Panc1 (cell line): Measurements from ENCODE around the gene ARSG. TPM values are rescaled to one million over a fixed set of nuclear protein-coding genes. Genes with fewer than 3 reads are reported as not detected.

ENCODE experiments used
- ATAC-seq: fragments of 200-7000 bp; cut with Tn5 transposase; 2 replicates; pipeline ENCODE4 v1.9.1; 2020; ENCODE audit warnings: mild to moderate bottlenecking, moderate library complexity
- BruUV-seq: library from RNA; stranded (reverse); fragments of 400-500 nt; replicated peaks from 2 replicates; lab custom pipeline; 2021; lab: Mats Ljungman, UMichigan
- CTCF ChIA-PET: fragments of 300-600 bp; sonication (Branson Sonifier 250); formaldehyde crosslinking; loops from one replicate; lab custom pipeline; 2022; ENCODE audit warnings: antibody characterized with exemption; lab: Charles Lee
- POLR2A ChIA-PET: fragments of 300-600 bp; sonication (Branson Sonifier 250); formaldehyde crosslinking; loops from one replicate; lab custom pipeline; 2022; ENCODE audit warnings: antibody characterized with exemption; lab: Charles Lee
- DNase-seq: peaks from one replicate; pipeline ENCODE4 v3.0.0-alpha.2; 2010; ENCODE audit warnings: low read depth, low spot score
- H3K27ac ChIP-seq: 2 replicates; pipeline ENCODE4 v1.5.1; 2011; ENCODE audit warnings: mild to moderate bottlenecking, low read length, inconsistent platforms
- H3K27me3 ChIP-seq: fragments of 200-500 bp; sonication (Bioruptor generic); 2 replicates; pipeline ENCODE4 v1.6.0; 2014; ENCODE audit warnings: low read length, inconsistent platforms; ENCODE audit not compliant: control insufficient read depth, insufficient read depth
- H3K36me3 ChIP-seq: fragments of 200-500 bp; sonication (Bioruptor generic); 2 replicates; pipeline ENCODE4 v1.5.1; 2014; ENCODE audit warnings: inconsistent platforms, mild to moderate bottlenecking, low read length, moderate library complexity; ENCODE audit not compliant: control insufficient read depth, insufficient read depth
- H3K4me1 ChIP-seq: 2 replicates; pipeline ENCODE4 v1.5.1; 2011; ENCODE audit warnings: inconsistent platforms, mild to moderate bottlenecking, low read length, moderate library complexity; ENCODE audit not compliant: control insufficient read depth, insufficient read depth
- H3K4me3 ChIP-seq, 2 experiments: 2 replicates each; pipeline ENCODE4 v1.5.1; 2011 to 2012; ENCODE audit warnings: low read depth in 2 of 2, low read length in 2 of 2, mild to moderate bottlenecking in 2 of 2, inconsistent platforms in 1 of 2, moderate library complexity in 1 of 2
- H3K9me3 ChIP-seq: fragments of 200-500 bp; sonication (Bioruptor generic); 2 replicates; pipeline ENCODE4 v1.5.1; 2014; ENCODE audit warnings: low read depth, mild to moderate bottlenecking, inconsistent platforms, low read length, moderate library complexity; ENCODE audit not compliant: control insufficient read depth, insufficient read depth
- POLR2AphosphoS5 ChIP-seq: IDR thresholded peaks from 2 replicates; pipeline ENCODE4 v1.6.1; 2012; ENCODE audit warnings: mild to moderate bottlenecking, low read depth, low read length, moderate library complexity
- SIN3A ChIP-seq: IDR thresholded peaks from 2 replicates; pipeline ENCODE4 v1.6.1; 2012; ENCODE audit warnings: low read depth, mild to moderate bottlenecking, low read length, moderate library complexity, borderline replicate concordance; ENCODE audit not compliant: insufficient read depth
- TCF7L2 ChIP-seq: IDR thresholded peaks from 2 replicates; pipeline ENCODE4 v1.6.1; 2011; ENCODE audit warnings: mild to moderate bottlenecking, low read depth, low read length, inconsistent platforms
- in situ Hi-C: cut with HindIII; loops from 2 replicates; pipeline ENCODE4 v1.10.0; 2016; ENCODE audit warnings: low sequenced_read_pairs, low pct_unique_long_range_greater_than_20kb
- intact Hi-C: fragments of 100-400 bp; cut with micrococcal nuclease; formaldehyde crosslinking; loops from one replicate; pipeline ENCODE4 v1.10.0; 2022; ENCODE audit not compliant: unreplicated experiment
- total RNA-seq: library from RNA; stranded (reverse); gene quantifications from one replicate; pipeline ENCODE4 v1.2.1, GENCODE V29; 2021; ENCODE audit not compliant: unreplicated experiment
- TF ChIP-seq, protein P1 (sequence below): fragments of 450-650 bp; IDR thresholded peaks from 2 replicates; pipeline ENCODE4 v1.5.1; 2017; ENCODE audit warnings: mild to moderate bottlenecking
- TF ChIP-seq, protein P2 (sequence below), 2 experiments: IDR thresholded peaks; 2 replicates each; pipeline ENCODE4 v1.6.1; 2011 to 2012; ENCODE audit warnings: low read depth in 2 of 2, control low read depth in 1 of 2, low read length in 1 of 2, mild to moderate bottlenecking in 1 of 2, moderate library complexity in 1 of 2; ENCODE audit not compliant: insufficient read depth in 1 of 2

The ARSG gene
- total RNA-seq, 1 experiment from 2014 or later = 2.3 TPM

DNA sequence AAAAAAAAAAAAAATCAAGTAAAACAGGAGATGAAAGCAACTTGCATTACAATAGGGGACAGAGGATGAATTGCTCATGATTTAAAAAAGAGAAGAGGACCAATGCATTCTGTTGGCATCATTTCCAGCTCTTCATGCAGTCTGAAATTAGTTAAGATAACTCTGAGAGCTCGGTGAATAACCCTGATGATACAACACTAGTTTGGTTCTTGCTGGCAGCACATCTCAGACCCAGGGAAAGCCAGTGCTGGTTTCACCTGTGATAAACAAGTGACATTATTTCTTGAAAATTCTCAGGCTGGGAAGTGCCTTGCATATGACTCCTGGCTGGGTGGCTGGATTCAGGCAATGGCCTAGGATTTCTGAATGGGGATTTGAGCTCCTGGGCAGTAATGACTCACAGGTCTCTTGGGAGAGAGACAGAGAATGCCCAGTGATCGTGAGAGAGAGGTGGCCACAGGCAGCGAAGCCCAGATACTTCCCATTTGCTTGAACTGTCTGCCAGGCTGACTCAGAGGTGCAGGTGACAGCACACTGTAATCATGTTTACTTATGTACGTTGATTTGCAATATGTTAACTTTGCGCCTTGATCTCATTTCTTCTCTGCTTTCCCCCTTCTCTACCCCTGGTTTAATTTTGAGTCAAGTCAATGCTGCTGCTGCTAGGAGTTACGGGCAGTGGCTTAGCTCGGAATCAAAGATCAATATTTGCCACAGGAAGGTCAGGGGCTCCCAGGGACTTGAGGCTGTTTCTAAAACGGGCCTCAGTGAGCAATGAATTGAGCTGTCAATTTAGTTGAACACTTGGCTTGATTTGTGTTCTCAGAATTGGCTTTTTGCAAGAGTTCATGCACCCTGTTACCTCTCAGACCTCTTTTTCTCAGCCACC, 27.1 kb downstream of the ARSG start:
- DNase-seq = peak; percentile 46
- intact Hi-C loops = no loop called here
- Histone ChIP-seq H3K9me3 (no peaks in the 10 kb centered on the region), H3K4me1 (no peaks in the 10 kb centered on the region), H3K4me3 (no peak overlapping the region), H3K27ac (no peak overlapping the region), H3K36me3 (no peaks in the 10 kb centered on the region), H3K27me3 (no peaks in the 10 kb centered on the region)
- CTCF ChIA-PET = no interaction called here
- POLR2A ChIA-PET = no interaction called here
- in situ Hi-C loops = no loop called here
- no peak for ATAC-seq
- TF ChIP-seq, protein P1, sequence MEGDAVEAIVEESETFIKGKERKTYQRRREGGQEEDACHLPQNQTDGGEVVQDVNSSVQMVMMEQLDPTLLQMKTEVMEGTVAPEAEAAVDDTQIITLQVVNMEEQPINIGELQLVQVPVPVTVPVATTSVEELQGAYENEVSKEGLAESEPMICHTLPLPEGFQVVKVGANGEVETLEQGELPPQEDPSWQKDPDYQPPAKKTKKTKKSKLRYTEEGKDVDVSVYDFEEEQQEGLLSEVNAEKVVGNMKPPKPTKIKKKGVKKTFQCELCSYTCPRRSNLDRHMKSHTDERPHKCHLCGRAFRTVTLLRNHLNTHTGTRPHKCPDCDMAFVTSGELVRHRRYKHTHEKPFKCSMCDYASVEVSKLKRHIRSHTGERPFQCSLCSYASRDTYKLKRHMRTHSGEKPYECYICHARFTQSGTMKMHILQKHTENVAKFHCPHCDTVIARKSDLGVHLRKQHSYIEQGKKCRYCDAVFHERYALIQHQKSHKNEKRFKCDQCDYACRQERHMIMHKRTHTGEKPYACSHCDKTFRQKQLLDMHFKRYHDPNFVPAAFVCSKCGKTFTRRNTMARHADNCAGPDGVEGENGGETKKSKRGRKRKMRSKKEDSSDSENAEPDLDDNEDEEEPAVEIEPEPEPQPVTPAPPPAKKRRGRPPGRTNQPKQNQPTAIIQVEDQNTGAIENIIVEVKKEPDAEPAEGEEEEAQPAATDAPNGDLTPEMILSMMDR = no peak
- no peak for TF ChIP-seq POLR2AphosphoS5
- TF ChIP-seq, protein P2, sequence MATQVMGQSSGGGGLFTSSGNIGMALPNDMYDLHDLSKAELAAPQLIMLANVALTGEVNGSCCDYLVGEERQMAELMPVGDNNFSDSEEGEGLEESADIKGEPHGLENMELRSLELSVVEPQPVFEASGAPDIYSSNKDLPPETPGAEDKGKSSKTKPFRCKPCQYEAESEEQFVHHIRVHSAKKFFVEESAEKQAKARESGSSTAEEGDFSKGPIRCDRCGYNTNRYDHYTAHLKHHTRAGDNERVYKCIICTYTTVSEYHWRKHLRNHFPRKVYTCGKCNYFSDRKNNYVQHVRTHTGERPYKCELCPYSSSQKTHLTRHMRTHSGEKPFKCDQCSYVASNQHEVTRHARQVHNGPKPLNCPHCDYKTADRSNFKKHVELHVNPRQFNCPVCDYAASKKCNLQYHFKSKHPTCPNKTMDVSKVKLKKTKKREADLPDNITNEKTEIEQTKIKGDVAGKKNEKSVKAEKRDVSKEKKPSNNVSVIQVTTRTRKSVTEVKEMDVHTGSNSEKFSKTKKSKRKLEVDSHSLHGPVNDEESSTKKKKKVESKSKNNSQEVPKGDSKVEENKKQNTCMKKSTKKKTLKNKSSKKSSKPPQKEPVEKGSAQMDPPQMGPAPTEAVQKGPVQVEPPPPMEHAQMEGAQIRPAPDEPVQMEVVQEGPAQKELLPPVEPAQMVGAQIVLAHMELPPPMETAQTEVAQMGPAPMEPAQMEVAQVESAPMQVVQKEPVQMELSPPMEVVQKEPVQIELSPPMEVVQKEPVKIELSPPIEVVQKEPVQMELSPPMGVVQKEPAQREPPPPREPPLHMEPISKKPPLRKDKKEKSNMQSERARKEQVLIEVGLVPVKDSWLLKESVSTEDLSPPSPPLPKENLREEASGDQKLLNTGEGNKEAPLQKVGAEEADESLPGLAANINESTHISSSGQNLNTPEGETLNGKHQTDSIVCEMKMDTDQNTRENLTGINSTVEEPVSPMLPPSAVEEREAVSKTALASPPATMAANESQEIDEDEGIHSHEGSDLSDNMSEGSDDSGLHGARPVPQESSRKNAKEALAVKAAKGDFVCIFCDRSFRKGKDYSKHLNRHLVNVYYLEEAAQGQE (IDR thresholded peaks at IDR 0.05; ENCODE audit: insufficient read depth in 1 of 2, low read depth in 2 of 2, low read length in 1 of 2) = no peak
- BruUV-seq = no TSS peak

DNA sequence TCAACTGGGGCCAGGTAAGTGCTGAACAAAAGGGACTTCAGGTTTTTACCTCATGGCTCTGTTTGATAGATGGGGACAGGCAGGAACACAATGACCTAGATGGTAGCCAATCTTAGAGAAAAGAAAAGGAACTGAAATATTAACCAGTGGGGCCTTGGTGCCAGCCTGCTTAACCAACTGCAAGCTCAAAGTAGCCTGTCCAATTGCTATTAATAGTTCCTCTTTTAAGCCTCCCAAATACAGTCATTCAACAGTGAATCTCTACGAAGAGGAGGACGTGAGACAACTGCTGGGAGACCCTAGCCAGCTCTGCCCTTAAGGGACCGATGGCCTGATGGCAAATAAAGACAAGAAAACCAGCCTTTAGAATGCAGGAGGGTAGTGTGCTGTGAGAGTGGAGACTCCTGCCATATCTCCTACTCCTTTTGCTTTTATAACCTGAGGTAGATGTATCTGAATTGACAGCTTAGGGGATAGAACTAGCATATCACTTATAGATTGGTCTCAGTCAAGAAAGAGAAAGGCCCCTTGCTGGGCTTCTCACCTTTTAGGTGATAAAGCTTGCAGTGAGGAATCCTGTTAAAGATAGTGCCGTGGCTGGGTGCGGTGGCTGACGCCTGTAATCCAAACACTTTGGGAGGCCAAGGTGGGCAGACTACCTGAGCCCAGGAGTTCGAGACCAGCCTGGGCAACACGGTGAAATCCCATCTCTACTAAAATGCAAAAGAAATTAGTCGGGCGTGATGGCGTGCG, 28.3 kb downstream of the ARSG start:
- no peak for DNase-seq
- ChIA-PET POLR2A (no interaction called here), CTCF (no interaction called here)
- in situ Hi-C loops = no loop called here
- no peak for ATAC-seq
- Histone ChIP-seq H3K9me3 (no peaks in the 10 kb centered on the region), H3K4me1 (no peaks in the 10 kb centered on the region), H3K27me3 (no peaks in the 10 kb centered on the region), H3K27ac (no peak overlapping the region), H3K4me3 (no peak overlapping the region), H3K36me3 (no peaks in the 10 kb centered on the region)
- TF ChIP-seq SIN3A = no peak
- TF ChIP-seq TCF7L2 = no peak
- TF ChIP-seq, protein P2 (IDR thresholded peaks at IDR 0.05; ENCODE audit: insufficient read depth in 1 of 2, low read depth in 2 of 2, low read length in 1 of 2) = no peak
- TF ChIP-seq, protein P1 = no peak
- no peak for TF ChIP-seq POLR2AphosphoS5
- intact Hi-C loops = no loop called here
- BruUV-seq = no TSS peak
